Activated CD8-positive, alpha-beta memory T cell treated with anti-CD3 and anti-CD28 coated beads for 4 hours (primary cell): ENCODE measurements around the gene SLC30A2.
"Not testable (repeated sequence)": the region's sequence is repeated elsewhere in the genome, so short reads cannot be mapped to it uniquely, and the experiment has no call there.

Experiments
- DNase-seq, 2 donors: peaks; one replicate each; pipeline ENCODE4 v3.0.0-alpha.2; 2020; ENCODE audit warnings: low read depth in 2 of 2

SLC30A2 gene, protein sequence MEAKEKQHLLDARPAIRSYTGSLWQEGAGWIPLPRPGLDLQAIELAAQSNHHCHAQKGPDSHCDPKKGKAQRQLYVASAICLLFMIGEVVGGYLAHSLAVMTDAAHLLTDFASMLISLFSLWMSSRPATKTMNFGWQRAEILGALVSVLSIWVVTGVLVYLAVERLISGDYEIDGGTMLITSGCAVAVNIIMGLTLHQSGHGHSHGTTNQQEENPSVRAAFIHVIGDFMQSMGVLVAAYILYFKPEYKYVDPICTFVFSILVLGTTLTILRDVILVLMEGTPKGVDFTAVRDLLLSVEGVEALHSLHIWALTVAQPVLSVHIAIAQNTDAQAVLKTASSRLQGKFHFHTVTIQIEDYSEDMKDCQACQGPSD

DNA sequence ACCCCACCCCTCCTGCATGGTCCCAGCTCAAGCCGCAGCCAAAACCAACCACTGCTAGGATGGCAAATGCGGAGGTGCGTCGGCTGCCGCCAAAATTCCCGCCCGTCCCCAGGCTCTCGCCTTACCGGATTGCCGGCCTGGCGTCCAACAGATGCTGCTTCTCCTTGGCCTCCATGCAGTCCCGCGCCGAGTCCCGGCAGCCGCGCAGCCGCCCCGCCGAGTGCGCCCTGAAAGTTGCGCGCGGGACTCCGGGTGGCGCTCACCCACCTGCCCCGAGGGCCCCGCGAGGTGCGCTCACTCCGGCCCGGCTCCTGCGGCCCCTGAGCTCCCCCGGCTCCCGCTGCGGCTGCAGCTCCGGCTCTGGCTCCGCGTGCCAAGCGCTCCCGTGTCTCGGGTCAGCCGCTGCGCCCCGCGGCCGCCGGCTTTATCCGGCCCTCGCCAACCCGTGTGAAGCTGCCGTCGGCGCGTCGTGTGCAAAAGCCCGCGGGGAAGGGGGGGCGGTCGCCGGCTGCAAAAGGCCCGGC lies at the start of gene SLC30A2:
TSS of gene SLC30A2 (minus strand) at position 397 of the 524 bp plus-strand sequence. CDS start at position 175, 222 bp downstream.
- no peak for DNase-seq

DNA sequence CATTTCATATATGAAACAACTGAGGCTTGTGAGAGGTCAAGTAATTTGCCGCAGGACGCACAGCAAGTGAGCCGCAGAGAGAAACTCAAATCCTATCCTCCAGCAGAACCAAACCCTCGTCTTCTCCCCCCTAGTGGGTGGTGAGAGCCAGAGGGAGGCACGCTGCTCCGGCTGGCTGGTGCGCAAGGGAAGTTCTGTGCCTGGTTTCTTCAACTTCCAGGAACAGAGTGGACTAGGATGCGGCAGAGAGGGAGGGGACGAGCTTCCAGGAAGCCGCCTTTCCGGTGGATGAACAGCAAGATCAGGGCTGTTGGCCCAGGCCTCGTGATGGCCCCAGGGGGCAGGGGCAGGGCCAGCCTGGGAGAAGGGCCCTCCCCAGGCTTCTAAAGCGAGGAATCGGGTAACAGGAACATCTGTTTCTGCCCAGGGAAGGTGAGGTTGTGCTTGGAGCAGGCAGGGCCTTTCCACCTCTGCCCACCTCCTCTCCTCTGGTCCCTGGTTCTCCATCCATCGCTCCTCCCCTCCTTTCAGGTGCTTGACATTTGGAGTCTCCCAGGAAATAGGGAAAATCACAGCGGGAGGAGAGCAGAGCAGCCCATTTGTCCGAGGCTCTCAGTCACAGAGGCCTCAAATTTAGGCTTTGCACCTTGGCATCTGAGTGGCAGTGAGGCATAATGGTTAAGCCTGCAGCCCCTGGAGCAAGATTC lies 48.9 kb upstream of the SLC30A2 start:
- DNase-seq, result no peak

DNA sequence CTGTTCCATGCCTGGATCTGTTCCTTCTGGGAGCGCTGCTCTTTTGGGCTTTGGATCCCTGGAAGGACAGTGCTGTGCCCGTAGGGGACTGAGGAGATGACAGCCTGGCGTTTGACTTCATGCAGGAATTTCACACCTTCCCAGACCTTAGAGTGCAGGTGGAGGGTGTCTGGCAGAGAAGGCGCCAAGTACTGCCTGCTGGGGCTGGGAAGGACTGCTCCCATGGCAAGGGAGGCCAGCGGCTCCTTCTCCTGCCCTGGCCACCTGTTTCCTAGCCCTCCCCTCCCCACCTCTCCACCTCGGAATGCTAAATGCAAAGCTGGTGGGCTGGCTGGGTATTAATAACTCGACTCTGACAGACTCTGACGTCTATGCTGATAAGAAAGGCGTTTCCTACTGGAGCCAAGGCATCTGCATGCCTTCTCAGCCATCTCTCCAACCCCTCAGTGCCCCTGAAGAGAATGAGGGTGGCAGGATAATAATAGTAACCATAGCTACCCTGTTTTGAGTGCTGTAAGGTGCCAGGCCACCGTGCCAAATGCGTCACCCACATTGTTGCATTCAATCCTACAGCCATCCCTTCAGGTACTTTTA lies 48.3 kb upstream of the SLC30A2 start:
- DNase-seq, result no peak

DNA sequence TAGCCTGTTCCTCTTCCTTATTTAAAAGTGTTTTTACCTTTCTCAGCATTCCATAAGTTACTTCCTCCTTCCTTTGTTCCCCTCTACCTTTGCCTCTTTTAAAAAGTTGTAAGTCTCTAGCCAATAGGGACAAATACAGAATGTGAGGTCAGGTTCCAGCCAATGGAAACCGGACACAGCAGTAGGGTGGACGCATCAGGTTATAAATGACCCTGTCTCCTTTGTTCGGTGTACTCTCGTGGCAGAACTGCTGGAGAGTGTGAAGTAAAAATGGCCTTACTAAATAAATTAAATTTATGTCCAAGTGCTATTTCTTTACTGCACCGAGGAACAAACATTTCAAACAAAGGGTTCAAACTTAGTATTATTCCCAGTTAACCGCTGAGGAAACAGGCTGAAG lies 47.7 kb upstream of the SLC30A2 start:
- not testable (repeated sequence) for DNase-seq

DNA sequence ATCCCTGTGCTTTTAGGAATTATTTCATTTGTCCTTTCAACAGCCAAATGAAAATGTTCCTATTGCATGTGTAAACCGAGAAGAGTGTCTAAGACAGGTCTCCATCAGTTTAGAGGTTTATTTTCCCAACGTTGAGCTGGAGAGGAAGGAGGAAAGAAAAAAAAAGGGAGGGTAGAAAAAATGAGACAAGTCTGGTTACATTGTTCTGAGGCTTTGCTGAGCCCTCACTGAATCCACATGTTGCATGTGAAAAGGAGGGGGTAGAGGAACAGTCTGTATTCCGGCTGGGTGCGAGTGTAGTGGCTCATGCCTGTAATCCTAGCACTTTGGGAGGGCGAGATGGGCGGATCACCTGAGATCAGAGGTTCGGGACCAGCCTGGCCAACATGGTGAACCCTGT lies 46.5 kb upstream of the SLC30A2 start:
- DNase-seq, result no peak

DNA sequence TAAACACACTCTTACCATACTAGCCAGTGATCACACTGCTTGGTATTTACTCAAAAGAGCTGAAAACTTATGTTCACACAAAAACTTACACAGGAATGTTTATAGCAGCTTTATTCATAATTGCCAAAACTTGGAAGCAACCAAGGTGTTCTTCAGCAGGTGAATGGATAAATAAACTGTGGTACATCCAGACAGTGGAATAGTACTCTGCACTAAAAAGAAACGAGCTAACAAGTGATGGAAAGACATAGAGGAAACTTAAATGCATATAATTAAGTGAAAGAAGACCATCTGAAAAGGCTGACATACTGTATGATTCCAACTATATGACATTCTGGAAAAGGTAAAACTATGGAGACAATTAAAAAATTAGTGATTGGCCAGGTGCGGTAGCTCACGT lies 45.0 kb upstream of the SLC30A2 start:
- no peak for DNase-seq

DNA sequence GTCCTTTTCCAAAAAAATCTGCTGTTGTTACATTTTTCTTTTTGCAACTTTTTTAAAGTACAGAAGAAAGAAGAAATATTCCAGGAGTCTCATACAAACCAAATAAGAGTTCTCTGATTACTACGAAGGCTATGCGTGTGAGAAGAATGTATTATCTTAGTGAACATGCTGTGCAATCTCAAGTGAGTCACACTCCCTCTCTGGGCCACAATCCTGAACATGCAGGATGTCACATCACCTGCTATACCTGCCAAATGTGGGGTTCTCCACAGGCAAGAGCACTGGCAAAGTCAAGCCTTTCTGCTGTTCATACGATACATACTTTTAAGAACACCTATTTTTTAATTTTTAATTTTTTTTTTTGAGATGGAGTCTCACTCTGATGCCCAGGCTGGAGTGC lies 43.2 kb upstream of the SLC30A2 start:
- DNase-seq, result no peak

DNA sequence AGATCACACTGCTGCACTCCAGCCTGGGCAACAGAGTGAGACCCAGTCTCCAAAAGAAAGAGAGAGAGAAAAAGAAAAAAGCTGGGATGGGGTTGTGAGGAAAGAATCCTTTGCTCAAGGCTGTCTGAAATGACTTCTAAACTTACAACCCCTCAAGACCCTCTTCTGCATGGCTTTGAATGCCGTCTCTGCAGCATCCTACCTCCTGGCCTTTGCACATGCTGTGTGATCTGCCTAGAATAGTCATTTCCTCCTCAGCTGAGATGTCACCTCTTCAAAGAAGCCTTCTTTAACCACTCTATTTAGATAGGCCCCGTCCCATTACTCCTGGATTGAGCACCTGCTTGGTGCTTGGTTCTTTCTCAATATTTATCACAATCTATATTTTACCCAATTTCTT lies 38.9 kb upstream of the SLC30A2 start:
- no peak for DNase-seq

DNA sequence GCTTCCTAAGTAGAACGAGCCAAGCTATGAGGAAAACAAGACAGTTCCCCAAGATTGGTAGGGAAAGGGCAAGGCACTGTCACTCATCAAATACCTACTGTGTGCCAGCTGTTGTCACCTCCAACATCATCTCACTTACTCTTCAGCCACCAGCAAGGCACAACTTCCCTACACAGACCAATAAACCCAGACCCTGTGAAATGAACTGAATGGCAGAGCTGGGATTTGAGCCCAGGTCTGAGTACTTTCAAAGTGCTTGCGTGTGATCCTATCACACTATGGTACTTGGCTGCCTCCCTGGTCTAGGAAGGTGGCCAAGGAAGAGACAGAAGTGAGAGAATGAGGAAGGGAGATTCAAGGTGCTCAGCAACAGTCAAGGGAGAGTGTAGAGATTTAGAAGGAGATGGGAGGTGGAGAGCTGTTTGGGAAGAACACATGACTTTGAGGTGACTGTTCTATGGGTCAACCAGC lies 38.2 kb upstream of the SLC30A2 start:
- DNase-seq, result no peak

DNA sequence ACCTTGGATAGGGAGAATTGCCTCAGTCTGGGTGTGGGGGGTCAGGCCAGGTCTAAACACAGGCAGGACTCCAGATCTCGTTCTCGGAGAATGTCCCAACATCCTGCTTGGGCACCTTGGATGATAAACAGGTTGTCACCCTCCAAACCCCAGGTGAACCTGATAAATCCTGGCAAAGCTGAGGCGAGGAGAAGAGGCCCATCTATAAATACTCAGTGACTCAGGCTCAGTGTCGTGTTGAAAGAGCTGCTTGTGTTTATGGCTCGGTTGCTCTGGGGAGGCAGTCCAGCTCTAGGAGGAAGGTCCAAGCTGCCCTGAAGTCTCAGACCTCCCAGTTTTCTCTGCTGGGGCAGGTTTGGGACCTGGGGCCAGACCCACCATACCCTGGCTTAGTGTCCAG lies 37.3 kb upstream of the SLC30A2 start:
- DNase-seq, result no peak

DNA sequence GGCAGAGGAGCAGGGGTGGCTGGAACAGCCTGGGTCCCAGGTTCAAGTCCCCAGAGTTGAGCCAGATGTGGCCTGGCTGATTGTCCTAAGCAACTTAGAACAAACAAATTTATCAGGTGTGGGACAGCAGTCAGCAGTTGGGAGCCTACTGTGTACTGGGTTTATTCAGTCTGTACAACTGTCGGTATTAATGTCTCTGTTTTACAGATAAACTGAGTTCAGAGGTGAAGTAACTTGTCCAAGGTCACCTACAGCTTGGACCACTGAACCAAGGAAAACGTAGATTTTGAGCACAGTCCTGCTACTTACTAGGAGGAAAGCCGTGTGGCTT lies 36.1 kb upstream of the SLC30A2 start:
- no peak for DNase-seq

DNA sequence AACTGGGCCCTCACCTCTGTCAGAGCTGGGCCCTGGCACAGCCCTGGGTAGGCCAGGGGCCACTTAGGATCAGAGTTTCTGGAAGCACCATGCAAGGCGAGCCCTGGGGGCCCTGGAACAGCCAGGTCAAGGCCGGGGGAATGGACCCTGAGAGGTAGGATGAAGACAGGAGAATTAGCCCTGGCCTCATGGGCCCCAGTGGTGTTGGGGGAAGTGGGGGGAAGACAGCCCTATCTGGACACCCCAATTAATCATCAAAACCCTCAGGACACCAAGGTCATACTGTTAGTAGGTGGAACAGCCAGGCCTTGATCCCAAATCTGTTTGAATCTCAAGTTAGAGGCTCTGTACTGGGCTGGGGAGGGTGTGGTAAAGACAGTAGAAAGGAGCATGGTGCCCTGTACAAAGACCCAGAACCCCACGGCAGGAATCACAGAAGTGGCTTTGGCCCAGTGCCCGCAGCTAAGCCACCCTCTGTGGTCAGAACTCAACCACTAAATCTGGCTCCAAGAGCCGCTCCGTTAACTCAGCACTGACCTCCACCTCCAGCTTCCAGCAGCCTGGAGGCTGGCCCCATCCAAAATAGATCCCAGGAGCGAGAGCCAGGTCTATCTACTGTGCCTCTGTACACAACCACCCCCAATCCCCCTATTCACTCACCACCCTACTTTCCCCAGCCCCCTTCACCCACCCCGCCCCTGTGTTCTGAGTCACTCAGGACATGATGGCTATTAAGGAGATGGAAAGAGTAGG lies 35.5 kb upstream of the SLC30A2 start:
- no peak for DNase-seq

DNA sequence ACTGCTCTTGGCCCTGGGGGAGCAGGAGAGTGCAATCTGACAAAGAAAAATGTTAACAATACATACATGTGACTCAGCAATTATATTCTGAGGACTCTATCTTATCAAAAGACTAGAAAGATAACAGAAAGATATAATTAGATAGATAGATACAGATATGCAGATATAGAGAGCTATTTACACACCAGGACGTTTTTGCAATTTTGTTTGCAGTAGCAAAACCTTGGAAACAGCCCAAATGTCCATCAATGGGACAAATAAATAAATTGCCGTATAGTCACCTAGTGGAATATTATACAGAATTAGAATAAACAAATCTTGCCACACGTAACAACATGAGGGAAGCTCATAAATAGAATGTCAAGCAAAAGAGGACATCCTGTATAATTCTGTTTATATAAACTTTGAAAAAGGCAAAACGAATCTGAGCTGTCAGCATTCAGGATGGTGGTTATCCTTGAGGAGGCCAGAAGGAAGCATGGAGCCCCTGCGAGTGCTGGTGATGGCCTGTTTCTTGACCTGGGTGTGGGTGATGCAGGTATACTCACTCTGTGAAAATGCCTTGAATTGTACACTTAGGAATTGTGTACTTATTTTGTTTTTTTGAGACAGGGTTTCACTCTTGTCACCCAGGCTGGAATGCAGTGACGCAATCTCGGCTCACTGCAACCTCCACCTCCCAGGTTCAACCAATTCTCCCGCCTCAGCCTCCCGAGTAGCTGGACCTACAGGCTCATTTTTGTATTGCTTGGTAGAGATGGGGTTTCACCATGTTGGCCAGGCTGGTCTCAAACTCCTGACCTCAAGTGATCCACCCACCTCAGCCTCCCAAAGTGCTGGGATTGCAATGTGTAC lies 34.3 kb upstream of the SLC30A2 start:
- DNase-seq, result no peak

DNA sequence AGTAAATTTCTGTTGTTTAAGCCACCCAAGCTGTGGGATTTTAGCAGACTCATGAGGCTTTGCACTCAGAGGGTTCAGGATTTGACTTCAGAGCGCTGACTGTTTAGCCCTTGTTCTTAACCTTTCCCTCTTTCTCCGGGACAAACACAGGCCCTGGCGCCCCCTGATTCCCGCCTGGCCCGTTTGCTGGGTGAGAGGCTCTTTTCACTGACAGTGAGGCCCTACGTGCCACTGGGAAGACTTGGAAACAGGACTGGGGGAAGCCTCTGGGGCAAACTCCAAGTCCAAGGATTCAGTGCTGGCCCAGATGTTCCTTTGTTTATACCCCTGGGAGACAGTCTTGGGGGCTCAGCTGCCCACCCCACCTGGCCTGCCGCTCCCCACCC lies 33.3 kb upstream of the SLC30A2 start:
- no peak for DNase-seq

DNA sequence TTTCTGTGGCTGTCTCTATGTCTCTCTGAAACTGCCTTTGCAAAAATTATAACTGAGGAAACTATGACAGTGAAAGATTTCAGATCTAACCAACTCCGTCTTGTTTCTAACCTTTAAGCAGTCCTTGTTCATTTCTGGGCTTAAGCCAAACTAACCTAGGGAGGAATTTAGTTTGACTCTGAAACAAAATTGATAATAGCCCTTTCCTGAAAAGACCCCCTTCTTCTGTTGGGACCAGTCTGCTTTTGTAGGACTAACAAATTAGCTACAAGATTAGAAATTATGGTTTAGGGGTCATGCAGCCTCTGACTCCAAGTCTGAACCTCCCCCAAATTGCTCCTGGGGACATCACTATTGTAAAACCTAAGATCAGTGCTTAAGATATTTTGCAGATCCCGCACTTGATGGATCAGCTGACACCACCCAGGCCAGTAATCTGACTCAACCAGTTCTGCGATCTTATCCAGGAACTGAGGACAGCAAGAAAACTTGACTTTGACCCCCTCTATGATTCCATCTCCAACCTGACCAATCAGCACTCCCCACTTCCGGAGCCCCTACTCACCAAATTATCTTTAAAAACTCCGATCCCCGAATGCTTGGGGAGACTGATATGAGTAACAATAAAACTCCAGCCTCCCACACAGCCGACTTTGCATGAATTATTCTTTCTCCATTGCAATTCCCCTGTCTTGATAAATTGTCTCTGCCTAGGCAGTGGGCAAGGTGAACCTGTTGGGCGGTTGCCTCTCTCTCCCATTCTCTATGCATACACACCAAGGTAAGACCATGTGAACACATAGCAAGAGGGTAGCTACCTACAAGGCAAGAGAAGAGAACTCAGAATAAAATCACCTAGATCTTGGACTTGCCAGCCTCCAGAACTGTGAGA lies 32.6 kb upstream of the SLC30A2 start:
- DNase-seq, result no peak

DNA sequence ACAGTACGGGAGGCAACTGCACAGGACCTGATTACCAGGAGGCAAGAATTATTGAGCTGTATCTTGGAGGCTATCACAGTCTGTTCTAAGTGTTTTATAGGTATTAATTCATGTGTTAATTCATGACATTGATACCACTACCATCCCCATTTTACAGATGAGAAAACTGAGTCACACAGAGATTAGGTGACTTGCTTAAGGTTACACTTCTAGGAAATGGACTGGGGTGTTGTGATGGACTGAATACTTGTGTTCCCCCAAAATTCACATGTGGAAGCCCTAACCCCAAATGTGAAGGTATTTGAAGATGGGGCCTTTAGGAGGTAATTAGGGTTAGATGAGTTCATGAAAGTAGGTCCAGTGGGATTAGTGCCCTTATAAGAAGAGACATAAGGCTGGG lies 31.6 kb upstream of the SLC30A2 start:
- DNase-seq, result no peak

DNA sequence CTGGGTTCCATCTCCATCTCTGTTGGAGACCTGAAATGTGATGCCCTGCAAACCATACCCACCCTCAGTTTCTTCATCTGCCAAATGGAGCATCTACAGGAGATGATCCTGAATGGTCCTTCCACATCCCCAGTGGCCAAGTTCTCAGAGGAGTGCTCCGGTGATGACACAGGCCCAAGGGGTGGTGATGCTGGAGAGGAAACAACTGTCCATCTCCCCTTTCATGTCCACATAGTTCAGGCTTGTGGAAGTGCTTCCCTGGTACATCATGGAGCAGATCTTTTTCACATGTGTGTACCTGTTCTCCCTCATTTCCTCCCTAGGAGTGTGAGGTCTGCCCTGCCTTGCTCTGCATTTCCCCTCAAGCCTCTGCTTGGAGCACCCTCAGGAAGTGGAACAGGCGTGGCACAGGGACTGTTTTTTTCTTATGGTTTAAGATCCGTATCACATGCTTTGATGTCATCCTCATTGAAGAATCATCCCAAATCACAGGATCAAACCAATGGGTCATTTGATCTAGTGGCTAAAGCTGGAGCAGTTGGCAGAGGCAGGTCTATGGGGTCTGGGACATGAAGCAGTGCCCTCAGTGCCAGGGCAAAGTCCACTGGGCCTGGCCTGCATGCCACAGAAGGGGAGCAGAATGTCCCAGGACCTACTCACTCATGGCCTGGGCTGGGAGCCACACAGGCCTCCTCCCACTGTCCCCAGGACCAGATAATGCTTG lies 29.7 kb upstream of the SLC30A2 start:
- DNase-seq, result no peak

DNA sequence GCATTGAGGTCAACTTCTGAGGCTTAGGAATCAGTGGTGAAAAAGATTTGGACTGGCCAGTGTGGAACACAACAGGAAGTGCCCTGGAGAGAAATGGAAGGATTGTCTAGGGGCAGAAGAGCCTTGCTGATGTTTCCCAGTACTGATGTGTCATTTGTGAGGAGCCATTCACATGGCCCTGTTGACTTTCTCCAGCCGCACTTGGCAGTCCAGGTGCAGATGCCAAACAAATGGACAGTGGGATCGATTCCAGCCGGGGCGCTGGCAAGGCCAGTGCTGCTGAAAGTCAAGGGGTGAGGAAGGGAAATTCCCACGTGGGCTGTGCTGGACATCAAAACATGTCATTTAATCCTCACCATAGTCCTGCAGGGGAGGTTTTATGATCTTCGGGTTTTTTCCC lies 26.4 kb upstream of the SLC30A2 start:
- DNase-seq, result no peak

DNA sequence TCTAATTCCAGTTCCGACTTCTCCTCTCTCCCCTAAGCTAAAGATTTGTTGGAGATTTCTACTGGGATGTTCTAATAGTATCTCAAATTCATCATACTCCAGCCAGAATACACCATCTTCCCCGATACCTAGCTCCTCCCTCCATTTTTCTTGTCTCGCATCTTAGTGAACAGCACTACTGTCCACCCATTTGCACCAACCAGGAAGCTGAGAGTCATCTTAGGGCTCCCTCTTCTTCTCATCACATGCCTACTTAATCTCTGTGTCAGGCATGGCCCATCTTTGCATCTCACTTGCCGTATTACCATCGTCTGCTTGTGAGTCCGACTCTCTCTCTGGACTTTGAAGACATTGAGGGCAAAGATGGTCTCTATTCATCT lies 25.0 kb upstream of the SLC30A2 start:
- DNase-seq, result no peak
